H1 (cell line): ENCODE measurements around the gene USP43. TPM values are rescaled to one million over a fixed set of nuclear protein-coding genes. Genes with fewer than 3 reads are reported as not detected.

Experiments used
- BCL11A ChIP-seq, 2 experiments: IDR thresholded peaks; one replicate each; pipeline ENCODE4 v1.6.1; 2011; ENCODE audit warnings: low read depth in 2 of 2, low read length in 2 of 2, mild to moderate bottlenecking in 2 of 2
- CBX5 ChIP-seq: fragments of 300-800, 300-1000 bp; sonication (generic); IDR thresholded peaks from 2 replicates; pipeline ENCODE4 v1.7.1; 2016; ENCODE audit warnings: antibody characterized with exemption, low read length, low read depth
- CHD2 ChIP-seq: IDR thresholded peaks from 2 replicates; pipeline ENCODE4 v1.6.1; 2012; ENCODE audit warnings: low read length, improper control_type of control experiment
- CTBP2 ChIP-seq: IDR thresholded peaks from 2 replicates; pipeline ENCODE4 v1.7.0; 2011; ENCODE audit warnings: borderline replicate concordance, mild to moderate bottlenecking, moderate library complexity, mixed read lengths, low read length; ENCODE audit not compliant: insufficient read depth, insufficient read length
- polyA plus RNA-seq, 7 experiments: library from polyadenylated mRNA; depleted of rRNA in 3 of 7; stranded (reverse) in 5 of 7; unstranded in 2 of 7; fragments of >200 nt in 5 of 7; fragments of 200-250 nt in 2 of 7; gene quantifications; 1 replicate in 5 of 7; 2 replicates in 1 of 7; 4 replicates in 1 of 7; pipeline versions ENCODE4 v1.2.1 to v1.2.3, GENCODE V29; 2011 to 2013; ENCODE audit warnings: missing spikeins in 2 of 7, mixed read lengths in 2 of 7
- total RNA-seq: library from RNA; stranded (reverse); fragmentation: NEBNext Ultra II Directional; extraction: Animal tissue kit (Norgen Biotek cat#: 25700); gene quantifications from 2 replicates; pipeline ENCODE4 v1.2.1, GENCODE V29; 2021
- TF ChIP-seq, protein P1 (sequence below): IDR thresholded peaks from 2 replicates; pipeline ENCODE4 v1.6.1; 2011; ENCODE audit warnings: low read depth, mild to moderate bottlenecking, low read length; ENCODE audit not compliant: insufficient read depth

Gene USP43
- total and polyA plus RNA-seq, 2 of the 8 experiments (the other 6 are each of a cell fraction or from before 2014, with no cell fraction given), result 3.0 to 7.2 TPM

DNA sequence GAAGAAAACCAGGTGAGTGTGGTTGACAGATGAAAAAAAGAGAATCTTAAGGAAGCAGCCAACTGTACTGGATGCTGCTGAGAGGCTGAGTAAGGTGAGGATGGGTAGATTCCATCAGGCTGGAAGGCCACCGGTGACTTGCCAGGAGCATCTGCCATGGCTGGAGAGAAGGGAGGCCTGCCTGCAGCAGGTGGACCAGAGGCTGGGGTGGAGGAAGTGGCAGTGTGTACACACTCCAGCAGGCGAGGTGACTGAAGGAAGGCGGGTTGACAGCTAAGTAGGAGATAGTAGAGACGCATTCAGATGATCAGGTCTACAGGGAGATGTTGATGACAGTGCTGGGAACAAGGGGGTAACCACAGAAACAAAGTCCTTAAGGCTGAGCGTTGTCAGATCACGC lies 69.5 kb downstream of the USP43 start (continued):
- TF ChIP-seq BCL11A (IDR thresholded peaks at IDR 0.05; ENCODE audit: low read depth in 2 of 2, low read length in 2 of 2) (no peak), CHD2 (no peak), CTBP2 (no peak), CBX5 (no peak)
- TF ChIP-seq, protein P1, sequence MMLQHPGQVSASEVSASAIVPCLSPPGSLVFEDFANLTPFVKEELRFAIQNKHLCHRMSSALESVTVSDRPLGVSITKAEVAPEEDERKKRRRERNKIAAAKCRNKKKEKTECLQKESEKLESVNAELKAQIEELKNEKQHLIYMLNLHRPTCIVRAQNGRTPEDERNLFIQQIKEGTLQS, result no peak
